RKO (cell line): ENCODE results near the gene USP10.

Experiments
- DNase-seq: peaks from one replicate; pipeline ENCODE4 v3.0.0-alpha.2; 2016; ENCODE audit warnings: low spot score

The USP10 gene

DNA sequence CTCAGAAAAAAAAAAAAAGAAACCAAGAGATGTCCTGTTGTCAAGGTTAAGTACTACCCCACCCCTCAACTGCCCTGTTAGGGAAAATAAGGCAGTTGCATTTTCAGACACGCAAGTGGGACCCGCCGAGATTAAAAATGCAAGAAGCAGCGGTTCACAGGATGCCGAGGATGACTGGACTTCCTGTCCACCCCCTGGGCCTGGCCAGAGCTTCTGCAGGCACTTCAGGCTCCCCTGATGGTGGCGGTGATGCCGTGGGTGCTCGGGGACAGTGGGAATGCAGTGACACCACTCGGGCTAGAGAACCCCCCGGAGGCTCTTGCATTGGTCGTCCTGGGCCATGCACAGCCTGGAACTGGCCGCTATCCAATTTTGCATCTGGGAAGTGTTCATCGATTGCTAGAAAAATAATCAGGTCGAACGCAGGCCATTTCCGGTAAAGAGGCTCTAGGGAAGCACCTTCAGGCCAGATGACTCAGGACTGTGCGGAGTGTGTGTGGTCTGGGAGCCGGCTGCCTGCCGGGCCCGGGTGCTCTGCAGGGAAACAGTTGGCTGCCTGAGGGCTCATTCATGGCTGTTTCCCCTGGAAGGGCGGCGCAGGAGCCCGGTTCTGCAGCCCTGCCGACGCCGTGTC is 106.6 kb downstream of the USP10 start:
- peak; percentile 18 for DNase-seq

GRCh38 chr16:84806890-84807258 is 107.1 kb downstream of the USP10 start:
- DNase-seq, result no peak

GRCh38 chr16:84807776-84808175 is 108.0 kb downstream of the USP10 start:
- DNase-seq, result no peak

GRCh38 chr16:84808826-84809225 is 109.0 kb downstream of the USP10 start:
- no peak for DNase-seq

DNA sequence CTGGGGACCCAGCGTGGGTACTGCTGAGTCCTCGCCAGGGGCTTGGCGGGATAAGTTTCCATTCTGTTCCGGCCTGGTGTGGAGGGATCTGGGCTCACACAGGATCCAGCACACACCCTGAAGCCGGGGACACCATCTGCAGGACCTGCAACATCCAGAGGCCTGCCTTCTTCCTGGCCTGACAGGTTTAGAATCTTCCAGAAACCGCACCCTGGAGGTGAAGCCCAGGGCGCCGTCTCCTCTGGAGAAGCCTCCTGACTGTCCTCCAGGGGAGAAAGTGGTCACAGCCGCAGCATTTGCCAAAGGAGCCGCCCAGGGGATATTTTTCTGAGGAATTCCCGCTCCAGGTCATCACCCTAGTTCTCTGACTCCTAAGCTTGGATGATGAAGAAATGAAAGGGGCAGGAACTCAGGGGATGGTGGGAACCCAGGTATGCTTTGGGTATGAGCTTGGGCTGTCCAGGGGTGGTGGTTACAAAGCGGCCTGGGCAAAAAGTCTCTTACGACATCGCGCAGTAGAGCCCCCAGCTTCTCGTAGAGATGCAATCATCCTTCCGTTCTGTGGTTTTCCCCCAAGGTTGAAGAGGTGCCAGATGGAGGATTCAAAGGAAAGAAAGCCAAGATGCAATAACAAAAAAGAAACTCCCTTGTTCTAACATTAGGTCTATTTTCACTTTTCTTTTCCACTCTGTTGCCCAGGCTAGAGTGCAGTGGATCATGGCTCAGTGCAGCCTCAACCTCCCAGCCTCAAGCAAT is 110.9 kb downstream of the USP10 start:
- DNase-seq, result no peak

GRCh38 chr16:84811529-84811928 is 111.7 kb downstream of the USP10 start:
- DNase-seq, result no peak

DNA sequence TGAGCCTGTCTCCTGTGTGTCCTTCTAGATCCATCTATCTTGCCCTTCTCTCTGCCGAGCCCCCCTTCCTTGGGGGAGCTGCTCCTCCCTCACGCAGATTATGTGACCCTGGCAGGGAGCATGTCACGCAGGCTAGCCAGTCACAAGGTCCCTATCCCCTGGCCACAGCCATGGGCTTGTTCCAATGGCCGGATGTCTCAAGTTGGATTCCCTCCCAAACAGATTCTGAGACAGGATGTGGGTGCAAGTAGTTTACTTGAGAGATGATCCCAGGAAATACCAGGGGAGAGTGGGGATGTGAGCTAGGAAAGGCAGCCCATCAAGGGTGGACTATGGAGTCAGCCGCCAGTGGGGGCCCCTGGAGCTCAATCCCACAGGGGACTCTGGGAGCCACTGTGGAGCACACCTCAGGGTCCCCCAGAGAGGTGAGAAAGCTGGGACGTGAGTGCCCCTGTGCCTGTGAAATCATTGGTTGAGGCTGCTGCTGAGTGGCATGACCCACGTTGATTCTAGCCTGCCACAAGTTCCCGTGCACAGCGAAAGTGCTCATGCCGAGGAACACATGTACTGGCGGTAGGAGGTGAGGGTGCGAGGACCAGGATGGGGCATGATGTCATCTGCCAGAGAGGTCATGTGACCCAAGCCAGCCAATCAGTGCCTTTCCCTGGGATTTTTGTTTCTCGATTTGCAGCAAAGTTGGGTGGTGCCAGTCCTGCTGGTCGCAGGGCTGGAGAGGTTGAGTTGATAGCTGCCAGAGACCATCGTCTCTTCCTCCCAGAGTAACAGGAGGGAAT is 113.5 kb downstream of the USP10 start:
- DNase-seq, result no peak

GRCh38 chr16:84815462-84815861 is 115.7 kb downstream of the USP10 start:
- no peak for DNase-seq

DNA sequence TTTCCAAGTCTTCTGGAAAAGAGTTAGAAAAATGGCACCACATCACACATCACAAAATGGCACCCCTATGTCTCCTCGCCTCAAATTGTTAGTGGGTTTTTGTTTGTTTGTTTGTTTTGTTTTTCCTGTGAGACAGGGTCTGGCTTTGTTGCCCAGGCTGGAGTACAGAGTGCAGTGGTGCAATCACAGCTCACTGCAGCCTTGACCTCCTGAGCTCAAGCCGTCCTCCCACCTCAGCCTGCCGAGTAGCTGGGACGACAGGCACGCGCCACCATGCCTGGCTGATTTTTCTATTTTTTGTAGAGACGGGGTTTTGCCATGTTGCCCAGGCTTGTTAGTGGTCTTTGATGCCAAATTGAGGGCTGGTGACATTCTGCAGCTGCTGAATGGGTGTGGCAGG is 116.2 kb downstream of the USP10 start:
- DNase-seq, result no peak

DNA sequence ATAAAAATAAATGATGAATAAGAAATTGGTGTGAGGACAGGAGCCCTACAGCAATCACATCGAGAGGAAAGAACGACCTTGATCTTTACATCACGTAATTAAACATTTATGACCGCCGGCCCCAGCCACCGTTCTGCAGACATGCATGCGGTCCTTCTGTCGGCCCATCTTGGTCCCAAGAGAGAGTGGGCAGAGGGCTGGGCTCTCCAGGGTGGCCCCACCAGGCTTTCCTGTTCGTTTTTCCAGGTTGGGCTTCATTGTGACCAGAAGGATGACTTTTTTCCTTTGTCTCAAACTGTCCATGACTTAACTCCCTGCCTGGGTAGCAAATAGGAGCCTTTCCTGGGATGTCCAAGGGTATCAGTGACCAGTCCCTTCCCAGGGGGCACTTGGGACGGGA is 116.7 kb downstream of the USP10 start:
- DNase-seq, result no peak

DNA sequence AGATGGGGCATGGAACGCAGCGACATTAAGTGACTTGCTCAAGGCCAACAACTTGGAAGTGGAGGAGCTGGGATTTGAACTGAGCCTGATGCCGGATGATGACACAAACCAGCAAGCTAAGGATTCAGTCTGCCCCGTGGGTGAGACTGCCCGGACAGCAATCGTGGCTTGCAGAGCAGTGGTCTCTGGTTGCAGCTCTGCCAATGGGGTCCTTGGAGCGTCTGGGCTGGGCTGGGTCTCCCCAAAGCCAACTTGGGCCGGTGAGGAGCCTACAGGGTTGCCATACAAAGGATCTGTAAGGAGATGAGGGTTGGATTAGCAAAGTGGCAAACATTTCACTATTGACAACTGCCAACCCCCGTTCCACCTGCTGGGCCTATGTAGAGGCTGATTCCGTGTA is 117.4 kb downstream of the USP10 start:
- DNase-seq, result no peak

DNA sequence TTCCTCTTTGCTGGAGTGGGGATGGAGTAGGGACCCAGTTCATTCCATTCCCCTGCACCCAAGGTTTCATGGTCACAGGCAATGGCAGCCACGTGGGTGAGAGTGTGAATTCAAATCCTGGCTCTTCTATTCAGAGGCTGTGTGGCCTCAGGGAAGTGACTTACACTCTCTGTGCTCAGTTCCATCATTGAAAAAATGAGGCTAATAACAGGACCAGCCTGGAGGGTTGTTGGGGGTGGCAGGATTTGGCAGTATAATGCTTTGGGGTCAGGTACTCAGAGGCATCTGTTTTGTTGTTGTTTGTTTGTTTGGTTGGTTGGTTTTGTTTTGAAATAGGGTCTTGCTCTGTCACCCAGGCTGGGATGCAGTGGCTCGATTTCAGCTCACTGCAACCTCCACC is 117.8 kb downstream of the USP10 start:
- DNase-seq, result no peak

GRCh38 chr16:84818133-84818532 is 118.3 kb downstream of the USP10 start:
- no peak for DNase-seq

GRCh38 chr16:84818989-84819643 is 119.3 kb downstream of the USP10 start:
- DNase-seq, result no peak

DNA sequence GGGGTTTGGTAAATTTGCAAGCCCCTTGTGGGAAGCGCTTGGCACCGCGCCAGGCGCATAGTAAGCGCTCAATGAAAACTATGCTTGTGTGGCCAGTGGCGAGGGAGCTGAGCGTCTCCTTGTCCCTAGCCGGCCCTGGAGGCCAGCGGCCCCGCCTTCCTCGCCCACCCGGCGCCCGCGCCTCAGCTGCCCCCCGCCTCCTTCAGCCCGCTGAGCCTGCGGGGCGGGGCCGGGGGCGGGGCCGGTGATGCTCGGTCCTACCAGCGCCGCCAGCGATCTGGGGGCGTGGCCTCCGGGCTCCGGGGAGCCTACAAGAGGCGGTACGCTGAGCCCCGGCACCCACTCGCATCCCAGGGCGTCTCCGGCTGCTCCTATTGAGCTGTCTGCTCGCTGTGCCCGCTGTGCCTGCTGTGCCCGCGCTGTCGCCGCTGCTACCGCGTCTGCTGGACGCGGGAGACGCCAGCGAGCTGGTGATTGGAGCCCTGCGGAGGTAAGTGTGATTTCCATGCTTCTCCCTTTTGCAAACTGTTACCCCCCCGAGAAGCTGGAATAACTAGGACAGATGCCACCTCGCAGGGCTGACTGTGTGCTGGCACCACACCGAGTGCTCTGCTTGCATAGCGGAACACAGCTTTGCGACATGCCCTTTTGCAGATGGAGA is 120.0 kb downstream of the USP10 start, which contains the start of gene CRISPLD2:
TSS of gene CRISPLD2 (plus strand) at position 342 of the 661 bp plus-strand sequence. CDS start 18,511 bp downstream, outside the sequence.
- DNase-seq, result peak; percentile 86

DNA sequence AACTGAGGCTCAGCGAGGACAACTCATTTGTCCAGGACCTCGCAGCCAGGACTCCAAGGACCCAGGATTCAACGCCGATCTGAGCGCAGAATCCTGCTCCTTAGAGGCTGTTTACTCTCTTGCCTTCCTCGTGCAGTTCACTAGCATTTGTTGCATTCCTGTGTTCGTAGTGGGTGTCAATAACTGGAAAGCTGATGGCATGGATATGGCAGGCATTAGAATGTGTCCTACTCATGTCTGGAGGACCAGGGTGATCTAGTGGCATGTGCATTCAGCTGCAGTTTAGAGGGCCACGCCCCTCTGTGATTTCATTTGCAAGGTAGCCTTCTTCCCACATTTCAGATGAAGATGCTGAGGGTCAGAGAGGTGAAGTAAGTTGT is 120.5 kb downstream of the USP10 start:
- DNase-seq, result no peak

DNA sequence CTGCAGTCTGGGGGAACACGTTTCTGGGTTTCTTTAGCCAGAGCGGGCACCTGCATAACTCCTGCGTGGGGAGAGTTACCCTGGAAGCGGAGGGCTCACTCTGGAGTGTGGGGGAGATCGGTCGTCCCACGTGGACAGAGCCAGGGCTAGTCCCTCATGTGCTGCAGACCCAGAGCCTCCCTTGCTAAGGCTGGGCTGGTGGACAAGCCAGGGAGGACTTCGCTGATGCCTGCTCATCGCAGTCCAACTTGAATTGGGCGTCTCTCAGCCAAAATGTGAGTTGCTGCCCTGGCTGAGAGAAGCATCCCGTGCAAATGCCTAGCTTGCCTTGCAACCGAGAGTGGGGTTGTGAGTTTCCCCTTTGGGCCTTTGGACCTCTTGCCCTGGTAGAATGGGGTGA is 121.0 kb downstream of the USP10 start:
- no peak for DNase-seq

DNA sequence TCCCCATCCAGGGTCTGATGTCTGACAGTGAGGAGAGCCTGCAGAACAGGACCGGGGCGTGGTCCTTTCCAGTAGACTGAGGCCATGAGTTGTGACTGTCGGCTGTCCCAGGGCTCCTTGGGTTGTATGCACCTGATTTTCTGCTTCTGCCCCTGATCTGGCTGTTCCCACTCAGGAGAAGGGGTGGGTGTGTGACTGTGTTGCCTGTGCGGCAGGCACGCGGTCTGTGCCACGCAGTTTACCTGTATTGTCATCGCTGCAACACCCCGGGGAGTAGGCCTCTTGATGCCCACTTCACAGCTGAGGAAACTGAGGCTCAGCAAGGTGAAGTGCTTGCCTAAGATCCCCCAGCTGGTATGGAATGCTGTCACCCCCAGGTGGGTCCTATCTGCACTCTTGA is 121.4 kb downstream of the USP10 start:
- DNase-seq, result no peak

DNA sequence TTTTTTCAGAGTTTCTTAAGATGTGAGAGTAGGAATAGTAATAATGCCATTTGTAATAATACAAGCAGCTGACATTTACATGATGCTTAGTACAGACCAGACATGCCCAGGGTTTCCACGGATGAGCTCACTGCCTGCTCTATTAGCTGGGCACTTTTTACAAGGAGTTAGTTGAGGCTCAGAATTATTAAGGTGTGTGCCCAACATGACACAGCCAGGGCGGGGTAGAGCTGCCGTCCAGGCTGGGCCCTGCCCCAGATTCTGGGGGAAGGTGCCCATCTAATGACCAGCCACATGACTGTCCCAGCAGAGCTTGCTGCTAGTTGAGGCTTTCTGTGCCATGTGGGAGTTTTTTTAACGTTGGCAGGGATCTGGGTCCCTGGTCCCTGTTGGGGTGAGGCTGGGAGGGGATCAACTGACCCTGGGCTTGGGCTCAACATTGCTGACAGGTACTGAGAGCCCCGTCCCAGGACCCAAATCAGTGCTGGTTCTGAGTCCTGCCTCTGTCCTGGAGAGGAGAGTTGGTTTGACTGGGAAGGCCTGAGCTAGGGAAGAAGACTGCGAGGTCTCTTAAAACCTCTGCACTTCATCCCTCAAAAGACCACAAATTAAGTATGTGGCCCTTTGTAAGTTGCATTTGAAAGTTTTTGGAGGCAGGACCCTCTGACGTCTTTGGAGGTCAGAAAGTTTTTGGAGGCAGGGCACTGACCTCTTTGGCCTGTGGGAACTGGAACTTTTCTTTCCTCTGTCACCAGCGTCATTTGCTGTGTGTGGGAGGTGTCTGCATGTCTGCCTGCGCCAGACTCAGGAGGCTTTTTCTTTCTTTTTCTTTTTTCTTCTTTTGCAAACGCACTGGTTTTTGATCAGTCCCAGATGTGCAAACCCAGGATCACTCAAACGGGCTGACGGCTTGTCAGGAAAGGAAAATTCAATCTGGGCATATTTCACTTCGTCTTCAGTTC is 122.2 kb downstream of the USP10 start:
- DNase-seq, result no peak

DNA sequence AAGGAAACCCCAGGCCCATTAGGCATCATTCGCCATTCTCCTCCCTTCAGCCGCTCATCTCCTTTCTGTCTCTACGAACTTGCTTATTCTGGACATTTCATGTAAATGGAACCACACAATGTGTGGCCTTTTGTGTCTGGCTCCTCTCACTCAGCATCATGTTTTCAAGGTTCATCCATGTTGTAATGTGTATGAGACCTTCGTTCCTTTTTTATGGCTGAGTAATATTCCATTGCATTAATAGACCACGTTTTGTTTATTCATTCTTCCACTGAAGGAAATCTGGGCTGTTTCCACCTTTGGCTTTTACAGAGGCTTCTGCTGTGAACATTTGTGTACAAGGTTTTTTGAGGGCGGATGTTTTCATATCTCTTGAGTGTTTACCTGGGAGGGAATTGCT is 123.2 kb downstream of the USP10 start:
- no peak for DNase-seq

- no peak for DNase-seq
Observed at GRCh38 chr16:84823484-84823883, 123.7 kb downstream of the USP10 start.
